RWPE2 (cell line): ENCODE data around the gene TEX11.
"Not testable (repeated sequence)": the region's sequence is repeated elsewhere in the genome, so short reads cannot be mapped to it uniquely, and the experiment has no call there.

Experiments
- ATAC-seq: fragments of 200-7000 bp; cut with Tn5 transposase; 3 replicates; pipeline ENCODE4 v1.9.1; 2021; ENCODE audit warnings: low read depth
- DNase-seq: peaks from one replicate; pipeline ENCODE4 v3.0.0-alpha.2; 2020; ENCODE audit warnings: low spot score
- H3K27ac ChIP-seq: fragments of 450-650 bp; 2 replicates; pipeline ENCODE4 v1.5.1; 2017; ENCODE audit warnings: mild to moderate bottlenecking; ENCODE audit not compliant: poor library complexity, severe bottlenecking
- H3K27me3 ChIP-seq: fragments of 250-450 bp; sonication (Bioruptor Pico); 2 replicates; pipeline ENCODE4 v1.5.1; 2021; ENCODE audit warnings: mild to moderate bottlenecking, moderate library complexity; ENCODE audit not compliant: insufficient read depth, poor library complexity, severe bottlenecking
- H3K36me3 ChIP-seq: fragments of 250-450 bp; sonication (Bioruptor Pico); 2 replicates; pipeline ENCODE4 v1.5.1; 2020; ENCODE audit warnings: low read depth, mild to moderate bottlenecking, moderate library complexity
- H3K4me1 ChIP-seq: fragments of 250-450 bp; sonication (Bioruptor Pico); 2 replicates; pipeline ENCODE4 v1.5.1; 2021; ENCODE audit warnings: mild to moderate bottlenecking, moderate library complexity; ENCODE audit not compliant: insufficient read depth, poor library complexity, severe bottlenecking
- H3K4me3 ChIP-seq: fragments of 250-450 bp; sonication (Bioruptor Pico); 2 replicates; pipeline ENCODE4 v1.5.1; 2021; ENCODE audit warnings: mild to moderate bottlenecking, moderate library complexity; ENCODE audit not compliant: severe bottlenecking
- H3K9me3 ChIP-seq: fragments of 250-450 bp; sonication (Bioruptor Pico); 2 replicates; pipeline ENCODE4 v1.5.1; 2021; ENCODE audit warnings: mild to moderate bottlenecking, moderate library complexity; ENCODE audit not compliant: severe bottlenecking
- CTCF ChIP-seq: fragments of 450-650 bp; IDR thresholded peaks from one replicate; pipeline ENCODE4 v1.5.1; 2017; ENCODE audit warnings: mild to moderate bottlenecking, moderate library complexity; ENCODE audit not compliant: poor library complexity, severe bottlenecking

TEX11 gene

GRCh38 chrX:70720721-70721120 lies 187.8 kb downstream of the TEX11 start:
- no peak for TF ChIP-seq CTCF
- H3K4me3 ChIP-seq, result no peak overlapping the region
- no peak overlapping the region for H3K27ac ChIP-seq
- no peaks in the 10 kb centered on the region for H3K9me3 ChIP-seq
- ATAC-seq (no peak), DNase-seq (no peak)
- H3K27me3 ChIP-seq, result no peaks in the 10 kb centered on the region
- no peaks in the 10 kb centered on the region for H3K4me1 ChIP-seq
- no peaks in the 10 kb centered on the region for H3K36me3 ChIP-seq

- not testable (repeated sequence) for ATAC-seq, H3K4me3 ChIP-seq, H3K27ac ChIP-seq, H3K36me3 ChIP-seq, H3K9me3 ChIP-seq, H3K4me1 ChIP-seq, DNase-seq, H3K27me3 ChIP-seq
Measured at GRCh38 chrX:70711336-70711735, 197.2 kb downstream of the TEX11 start.

- H3K36me3 ChIP-seq, result no peaks in the 10 kb centered on the region
- no peak for TF ChIP-seq CTCF
Measured at GRCh38 chrX:70694339-70695122, 214.0 kb downstream of the TEX11 start.

GRCh38 chrX:70679455-70679854 lies 229.1 kb downstream of the TEX11 start:
- DNase-seq, H3K9me3 ChIP-seq, ATAC-seq, H3K27ac ChIP-seq, H3K27me3 ChIP-seq, H3K4me1 ChIP-seq, H3K36me3 ChIP-seq, H3K4me3 ChIP-seq: not testable (repeated sequence)

More at GRCh38 chrX:70694339-70695122, 214.0 kb downstream of the TEX11 start:
- no peak overlapping the region for H3K27ac ChIP-seq
- no peak for ATAC-seq
- no peak overlapping the region for H3K4me3 ChIP-seq
- H3K27me3 ChIP-seq, result no peaks in the 10 kb centered on the region
- no peaks in the 10 kb centered on the region for H3K9me3 ChIP-seq
- no peaks in the 10 kb centered on the region for H3K4me1 ChIP-seq
- no peak for DNase-seq

- TF ChIP-seq CTCF, result no peak
- Histone ChIP-seq H3K9me3 (no peaks in the 10 kb centered on the region), H3K27me3 (no peaks in the 10 kb centered on the region)
Measured at GRCh38 chrX:70675284-70675683, 233.2 kb downstream of the TEX11 start.

GRCh38 chrX:70672326-70672725 lies 236.2 kb downstream of the TEX11 start:
- Histone ChIP-seq H3K27ac (no peak overlapping the region), H3K27me3 (no peaks in the 10 kb centered on the region), H3K4me1 (no peaks in the 10 kb centered on the region), H3K36me3 (no peaks in the 10 kb centered on the region), H3K9me3 (no peaks in the 10 kb centered on the region), H3K4me3 (no peak overlapping the region)
- DNase-seq (no peak), ATAC-seq (no peak)
- TF ChIP-seq CTCF, result no peak

More at GRCh38 chrX:70675284-70675683, 233.2 kb downstream of the TEX11 start:
- Histone ChIP-seq H3K4me1 (no peaks in the 10 kb centered on the region), H3K4me3 (no peak overlapping the region), H3K27ac (no peak overlapping the region), H3K36me3 (no peaks in the 10 kb centered on the region)
- DNase-seq (no peak), ATAC-seq (no peak)
